ENCODE data around the gene FOXP1.
A peak's percentile ranks its signal among the peaks of the same experiment; 100 is the strongest.

The FOXP1 gene

DNA sequence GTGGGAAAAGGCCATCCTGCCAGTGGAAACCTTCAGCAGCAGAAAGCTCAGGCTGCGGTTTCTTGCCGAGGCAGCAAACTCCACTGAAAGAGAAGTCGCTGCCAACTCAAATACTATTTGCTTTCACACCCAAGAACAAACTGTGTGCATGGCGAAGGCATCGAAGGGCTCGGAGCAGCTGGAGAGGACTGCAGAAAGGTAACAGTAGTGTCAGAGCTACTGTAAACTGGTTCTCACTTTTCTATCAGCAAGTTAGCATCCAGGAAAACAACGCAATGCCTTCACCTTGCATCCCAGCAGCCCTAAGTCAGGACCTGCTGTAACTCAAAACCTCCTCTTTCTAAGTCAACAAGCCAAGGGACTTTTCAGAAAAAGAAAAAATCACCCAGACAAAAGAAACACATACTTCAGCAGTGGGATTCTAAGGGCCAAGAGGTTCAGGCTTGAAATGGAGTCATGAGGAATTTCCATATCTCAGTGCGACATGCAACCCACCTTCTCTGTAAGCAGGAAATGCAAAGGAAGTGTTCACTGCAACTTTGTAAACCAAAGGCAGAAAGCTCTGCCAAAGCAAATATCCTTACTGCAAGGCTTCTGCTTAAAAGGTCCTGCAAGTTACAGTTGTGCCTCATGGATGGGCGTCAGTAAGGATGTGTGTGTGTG is 193.5 kb downstream of the FOXP1 start:
- no peak overlapping the region for H3K4me3 ChIP-seq (ENCODE audit: low read length)
- H3K36me3 ChIP-seq (ENCODE audit: control insufficient read depth, insufficient read depth, low read length, severe bottlenecking): no peaks in the 10 kb centered on the region
- peak; percentile 49 for DNase-seq (ENCODE audit: low read depth)
- no peaks in the 10 kb centered on the region for H3K27me3 ChIP-seq (replicated peaks; ENCODE audit: control insufficient read depth, insufficient read depth, low read length)
- peaks cover 4% of the 10 kb centered on the region for H3K4me1 ChIP-seq (ENCODE audit: control insufficient read depth, insufficient read depth, low read length)
- no peaks in the 10 kb centered on the region for H3K9me3 ChIP-seq (ENCODE audit: control insufficient read depth, low read length)
- H3K9ac ChIP-seq (ENCODE audit: low read length): no peak overlapping the region

DNA sequence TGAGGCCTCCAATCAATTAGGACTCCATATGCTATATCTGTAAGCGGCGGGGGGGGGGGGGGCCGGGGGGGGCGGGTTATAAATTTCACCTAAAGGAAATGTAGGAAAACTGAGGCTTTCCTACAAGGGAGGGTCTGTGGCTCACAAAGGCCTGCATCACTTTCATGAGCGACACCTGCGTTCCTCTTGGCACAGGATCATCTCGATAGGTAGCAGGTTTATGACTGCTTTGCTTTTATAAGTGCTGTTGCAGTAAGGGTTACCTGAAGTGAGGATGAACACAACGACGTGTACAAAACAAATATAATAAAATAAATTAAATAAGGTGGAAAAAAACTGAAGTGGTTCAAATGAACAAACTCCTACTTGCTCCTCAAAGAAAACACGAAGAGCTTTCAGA is 194.3 kb downstream of the FOXP1 start:
- DNase-seq (ENCODE audit: low read depth): no peak
- Histone ChIP-seq H3K27me3 (replicated peaks; ENCODE audit: control insufficient read depth, insufficient read depth, low read length) (no peaks in the 10 kb centered on the region), H3K9ac (ENCODE audit: low read length) (no peak overlapping the region), H3K36me3 (ENCODE audit: control insufficient read depth, insufficient read depth, low read length, severe bottlenecking) (no peaks in the 10 kb centered on the region), H3K9me3 (ENCODE audit: control insufficient read depth, low read length) (no peaks in the 10 kb centered on the region), H3K4me3 (ENCODE audit: low read length) (no peak overlapping the region), H3K4me1 (ENCODE audit: control insufficient read depth, insufficient read depth, low read length) (peaks cover 13% of the 10 kb centered on the region)

DNA sequence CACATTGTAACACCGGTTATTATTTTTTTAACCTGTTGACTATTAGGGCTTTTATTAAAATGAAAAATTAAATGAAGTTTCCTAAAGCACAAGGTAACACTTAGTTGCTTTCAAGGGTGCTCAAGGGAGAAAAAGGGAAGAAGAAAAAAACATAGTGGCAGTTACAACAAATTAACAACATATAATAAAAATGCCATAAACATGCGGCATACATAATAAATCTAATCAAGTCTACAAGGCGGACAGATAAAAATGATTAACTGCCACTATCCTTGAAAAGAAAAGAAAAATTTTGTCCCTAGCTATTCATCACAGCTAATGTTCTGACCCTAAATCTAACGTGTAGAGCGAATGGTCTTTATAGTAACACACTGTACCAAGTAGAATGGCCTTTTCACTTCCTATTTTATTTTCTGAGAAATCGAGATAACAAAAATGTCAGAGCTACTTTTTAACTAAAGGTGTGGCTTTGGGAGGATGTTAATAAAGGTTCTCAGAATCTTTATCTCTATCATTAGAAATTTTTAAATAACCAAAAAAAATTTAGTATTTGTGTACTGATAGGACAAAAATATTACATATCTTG is 194.9 kb downstream of the FOXP1 start:
- Histone ChIP-seq H3K27me3 (replicated peaks; ENCODE audit: control insufficient read depth, insufficient read depth, low read length) (no peaks in the 10 kb centered on the region), H3K36me3 (ENCODE audit: control insufficient read depth, insufficient read depth, low read length, severe bottlenecking) (no peaks in the 10 kb centered on the region), H3K4me1 (ENCODE audit: control insufficient read depth, insufficient read depth, low read length) (peaks cover 15% of the 10 kb centered on the region), H3K9me3 (ENCODE audit: control insufficient read depth, low read length) (no peaks in the 10 kb centered on the region), H3K9ac (ENCODE audit: low read length) (no peak overlapping the region), H3K4me3 (ENCODE audit: low read length) (no peak overlapping the region)
- no peak for DNase-seq (ENCODE audit: low read depth)

DNA sequence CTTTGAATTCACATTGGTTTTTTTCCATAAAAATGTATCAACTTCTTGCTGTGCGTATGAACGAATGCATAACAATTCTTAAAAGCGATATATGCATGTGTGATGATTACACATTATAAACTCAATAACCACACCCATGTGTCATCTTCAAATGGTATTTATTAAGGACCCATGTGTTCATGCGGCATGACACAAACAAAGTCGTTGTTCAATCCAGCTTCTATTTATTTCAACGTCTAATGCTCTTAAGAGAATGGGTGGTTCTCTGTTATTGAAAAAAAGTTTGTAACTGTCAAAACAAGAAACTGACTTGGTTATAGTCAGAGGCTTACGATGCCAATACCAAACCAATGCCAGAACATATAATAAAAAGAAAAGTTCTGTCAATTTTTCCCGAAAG is 195.9 kb downstream of the FOXP1 start:
- H3K4me3 ChIP-seq (ENCODE audit: low read length): no peak overlapping the region
- no peaks in the 10 kb centered on the region for H3K36me3 ChIP-seq (ENCODE audit: control insufficient read depth, insufficient read depth, low read length, severe bottlenecking)
- no peak overlapping the region for H3K9ac ChIP-seq (ENCODE audit: low read length)
- no peak for DNase-seq (ENCODE audit: low read depth)
- H3K27me3 ChIP-seq (replicated peaks; ENCODE audit: control insufficient read depth, insufficient read depth, low read length): no peaks in the 10 kb centered on the region
- peaks cover 15% of the 10 kb centered on the region for H3K4me1 ChIP-seq (ENCODE audit: control insufficient read depth, insufficient read depth, low read length)
- no peaks in the 10 kb centered on the region for H3K9me3 ChIP-seq (ENCODE audit: control insufficient read depth, low read length)

DNA sequence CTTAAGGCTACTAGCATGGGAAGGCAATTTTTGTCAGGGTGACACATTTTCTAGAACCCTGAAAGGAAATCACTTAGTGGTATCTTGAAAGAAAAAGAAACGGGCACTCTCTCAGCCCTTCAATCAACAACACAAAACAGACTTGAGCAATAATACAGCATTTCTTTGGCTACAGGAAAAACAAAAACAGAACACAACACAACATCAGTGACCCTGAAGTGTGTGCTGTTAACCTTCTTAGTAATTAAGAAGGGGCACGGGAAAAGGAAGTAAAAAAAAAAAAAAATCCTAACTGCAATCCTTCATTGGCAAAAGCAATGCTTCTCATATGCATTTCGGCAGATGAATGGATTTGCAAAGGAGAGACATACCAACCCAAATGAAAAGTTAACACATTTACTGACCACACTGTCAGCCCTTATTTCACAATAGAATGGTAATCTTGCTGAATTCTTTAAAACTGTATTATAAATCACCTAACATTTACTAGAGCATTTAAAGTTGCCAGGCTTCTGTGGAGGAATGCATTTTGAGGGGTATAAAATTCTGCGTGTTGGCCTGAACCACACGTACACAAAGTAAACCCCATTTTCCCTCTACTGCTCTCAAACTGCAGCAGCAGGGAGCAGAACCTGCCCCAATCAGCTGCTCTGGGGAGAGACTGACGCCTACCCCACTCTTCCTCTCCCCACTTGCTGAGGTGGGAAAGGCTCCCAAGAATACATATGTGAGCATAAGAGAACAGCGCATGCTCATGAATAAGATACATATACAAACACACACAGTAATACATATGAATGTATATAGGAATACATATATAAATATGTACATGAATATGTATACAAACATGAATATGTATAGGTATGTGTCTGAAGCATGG is 198.5 kb downstream of the FOXP1 start:
- Histone ChIP-seq H3K4me3 (ENCODE audit: low read length) (no peak overlapping the region), H3K27me3 (replicated peaks; ENCODE audit: control insufficient read depth, insufficient read depth, low read length) (no peaks in the 10 kb centered on the region), H3K4me1 (ENCODE audit: control insufficient read depth, insufficient read depth, low read length) (peaks cover 15% of the 10 kb centered on the region), H3K9me3 (ENCODE audit: control insufficient read depth, low read length) (no peaks in the 10 kb centered on the region), H3K9ac (ENCODE audit: low read length) (no peak overlapping the region), H3K36me3 (ENCODE audit: control insufficient read depth, insufficient read depth, low read length, severe bottlenecking) (no peaks in the 10 kb centered on the region)
- no peak for DNase-seq (ENCODE audit: low read depth)

DNA sequence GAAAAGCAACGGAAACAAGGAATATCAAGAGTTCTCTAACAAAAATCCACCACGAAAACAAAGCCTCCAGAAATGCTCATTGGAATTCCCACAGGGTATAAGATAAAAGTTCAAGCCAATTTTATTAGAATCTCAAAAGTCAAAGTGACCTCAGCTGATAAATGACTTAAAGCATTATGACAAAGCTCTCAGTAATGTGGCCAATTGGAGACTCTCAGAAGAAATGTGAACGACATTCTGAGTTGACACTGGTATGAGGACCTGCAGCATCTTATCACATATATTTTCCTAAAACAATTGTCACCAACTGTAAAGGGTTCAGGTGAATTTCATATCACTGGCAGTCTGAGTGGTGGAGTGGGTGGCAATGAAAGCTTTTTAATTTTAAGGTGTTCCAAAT is 199.1 kb downstream of the FOXP1 start:
- Histone ChIP-seq H3K27me3 (replicated peaks; ENCODE audit: control insufficient read depth, insufficient read depth, low read length) (no peaks in the 10 kb centered on the region), H3K9ac (ENCODE audit: low read length) (no peak overlapping the region), H3K4me3 (ENCODE audit: low read length) (no peak overlapping the region), H3K4me1 (ENCODE audit: control insufficient read depth, insufficient read depth, low read length) (peaks cover 15% of the 10 kb centered on the region), H3K9me3 (ENCODE audit: control insufficient read depth, low read length) (no peaks in the 10 kb centered on the region), H3K36me3 (ENCODE audit: control insufficient read depth, insufficient read depth, low read length, severe bottlenecking) (no peaks in the 10 kb centered on the region)
- no peak for DNase-seq (ENCODE audit: low read depth)

DNA sequence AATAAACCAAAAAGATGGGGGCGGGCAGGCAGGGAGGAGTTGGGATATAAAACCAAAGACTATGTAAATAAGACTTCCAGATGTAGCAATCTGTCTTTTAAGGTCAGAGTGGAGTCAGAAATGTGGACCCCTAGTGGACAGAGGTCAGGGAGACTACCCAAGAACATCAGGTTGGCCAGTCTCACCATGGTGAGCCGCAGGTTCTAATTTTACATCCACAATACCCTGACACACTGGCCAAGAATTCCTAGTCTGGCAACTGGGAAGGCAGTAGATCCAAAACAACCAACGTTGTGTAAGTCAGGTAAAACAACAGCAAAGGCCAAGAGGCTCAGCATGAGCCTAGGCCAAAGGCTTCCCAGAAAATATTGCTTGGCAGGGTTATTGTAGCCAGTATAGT is 203.4 kb downstream of the FOXP1 start:
- no peaks in the 10 kb centered on the region for H3K36me3 ChIP-seq (ENCODE audit: control insufficient read depth, insufficient read depth, low read length, severe bottlenecking)
- no peak overlapping the region for H3K4me3 ChIP-seq (ENCODE audit: low read length)
- peaks cover 12% of the 10 kb centered on the region for H3K4me1 ChIP-seq (ENCODE audit: control insufficient read depth, insufficient read depth, low read length)
- no peak for DNase-seq (ENCODE audit: low read depth)
- no peaks in the 10 kb centered on the region for H3K27me3 ChIP-seq (replicated peaks; ENCODE audit: control insufficient read depth, insufficient read depth, low read length)
- H3K9me3 ChIP-seq (ENCODE audit: control insufficient read depth, low read length): no peaks in the 10 kb centered on the region
- H3K9ac ChIP-seq (ENCODE audit: low read length): no peak overlapping the region

DNA sequence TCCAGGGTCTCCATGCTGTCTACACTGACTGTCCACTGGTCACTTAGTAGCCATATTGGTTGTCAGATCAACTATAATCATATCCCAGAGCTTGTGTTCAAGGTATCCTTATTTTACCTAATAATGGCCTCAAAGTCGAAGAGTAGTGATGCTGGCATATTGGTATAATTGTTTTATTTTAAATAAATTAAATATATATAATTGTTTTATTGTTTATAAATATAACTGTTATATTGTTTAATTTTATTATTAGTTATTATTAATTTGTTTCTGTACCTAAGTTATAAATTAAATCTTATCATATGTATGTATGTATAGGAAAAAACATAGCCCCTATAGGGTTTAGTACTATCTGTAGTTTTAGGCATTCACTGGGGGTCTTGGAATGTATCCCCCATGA is 205.0 kb downstream of the FOXP1 start:
- Histone ChIP-seq H3K9ac (ENCODE audit: low read length) (no peak overlapping the region), H3K36me3 (ENCODE audit: control insufficient read depth, insufficient read depth, low read length, severe bottlenecking) (no peaks in the 10 kb centered on the region), H3K27me3 (replicated peaks; ENCODE audit: control insufficient read depth, insufficient read depth, low read length) (no peaks in the 10 kb centered on the region), H3K9me3 (ENCODE audit: control insufficient read depth, low read length) (no peaks in the 10 kb centered on the region), H3K4me3 (ENCODE audit: low read length) (no peak overlapping the region), H3K4me1 (ENCODE audit: control insufficient read depth, insufficient read depth, low read length) (no peaks in the 10 kb centered on the region)
- no peak for DNase-seq (ENCODE audit: low read depth)

DNA sequence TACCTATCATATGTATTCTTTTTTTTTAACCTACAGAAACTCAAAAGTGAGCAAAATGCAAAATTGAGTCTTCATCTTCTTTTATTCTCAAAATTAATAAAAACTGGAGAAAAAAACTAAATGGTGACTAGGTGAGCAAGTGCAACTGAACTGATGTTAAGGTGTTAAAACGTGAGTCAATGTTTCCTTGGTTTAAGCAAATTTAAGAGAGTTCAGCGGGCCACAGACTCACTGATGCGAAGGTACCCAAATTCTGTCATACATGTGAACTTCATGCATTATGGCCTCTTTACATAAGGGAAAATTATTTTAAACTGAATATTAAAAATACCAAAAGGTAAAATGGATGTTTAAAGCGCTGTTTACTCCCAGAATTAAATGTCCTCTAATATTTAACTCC is 206.6 kb downstream of the FOXP1 start:
- Histone ChIP-seq H3K4me3 (ENCODE audit: low read length) (no peak overlapping the region), H3K27me3 (replicated peaks; ENCODE audit: control insufficient read depth, insufficient read depth, low read length) (no peaks in the 10 kb centered on the region), H3K36me3 (ENCODE audit: control insufficient read depth, insufficient read depth, low read length, severe bottlenecking) (no peaks in the 10 kb centered on the region), H3K9me3 (ENCODE audit: control insufficient read depth, low read length) (no peaks in the 10 kb centered on the region), H3K4me1 (ENCODE audit: control insufficient read depth, insufficient read depth, low read length) (no peaks in the 10 kb centered on the region), H3K9ac (ENCODE audit: low read length) (no peak overlapping the region)
- DNase-seq (ENCODE audit: low read depth): no peak

DNA sequence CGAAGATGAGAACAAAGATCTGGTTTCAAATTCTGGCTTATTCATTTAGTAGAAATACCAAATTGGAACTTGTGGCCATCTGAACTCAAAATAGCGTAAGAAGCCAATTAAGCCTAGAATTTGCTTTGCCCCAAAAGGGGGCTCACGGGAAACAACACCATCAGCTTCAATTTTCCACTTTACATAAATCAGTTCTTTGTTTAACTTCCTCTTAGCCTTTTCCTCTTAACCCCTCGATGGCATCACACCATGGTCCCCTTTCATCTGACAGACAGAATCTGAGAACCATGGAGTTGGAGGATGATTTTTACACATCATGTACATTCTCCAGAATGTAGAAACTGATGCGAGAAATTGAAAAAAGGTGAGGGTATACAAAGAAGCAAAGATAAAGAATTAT is 207.0 kb downstream of the FOXP1 start:
- Histone ChIP-seq H3K9me3 (ENCODE audit: control insufficient read depth, low read length) (no peaks in the 10 kb centered on the region), H3K4me3 (ENCODE audit: low read length) (no peak overlapping the region), H3K4me1 (ENCODE audit: control insufficient read depth, insufficient read depth, low read length) (no peaks in the 10 kb centered on the region), H3K27me3 (replicated peaks; ENCODE audit: control insufficient read depth, insufficient read depth, low read length) (no peaks in the 10 kb centered on the region), H3K9ac (ENCODE audit: low read length) (no peak overlapping the region), H3K36me3 (ENCODE audit: control insufficient read depth, insufficient read depth, low read length, severe bottlenecking) (no peaks in the 10 kb centered on the region)
- no peak for DNase-seq (ENCODE audit: low read depth)

DNA sequence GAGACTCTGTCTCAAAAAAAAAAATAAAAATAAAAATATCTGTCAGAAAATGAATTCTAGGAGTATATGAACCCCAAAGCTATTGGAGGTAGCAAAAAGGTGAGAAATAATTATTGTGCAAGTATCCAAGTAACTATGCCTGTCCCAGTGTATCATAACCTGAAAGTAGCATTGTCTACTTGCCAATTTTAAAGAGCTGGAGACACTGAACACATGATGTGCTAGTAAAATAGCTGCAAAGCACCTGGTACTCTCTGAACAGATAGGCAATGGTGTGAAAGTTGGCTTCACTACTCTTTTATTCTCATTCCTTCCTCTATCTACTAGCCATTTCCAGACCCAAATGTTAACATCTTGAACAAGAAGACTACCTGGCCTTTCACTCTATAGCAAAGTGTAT is 208.9 kb downstream of the FOXP1 start:
- H3K9ac ChIP-seq (ENCODE audit: low read length): no peak overlapping the region
- H3K4me3 ChIP-seq (ENCODE audit: low read length): no peak overlapping the region
- H3K36me3 ChIP-seq (ENCODE audit: control insufficient read depth, insufficient read depth, low read length, severe bottlenecking): no peaks in the 10 kb centered on the region
- peaks cover 12% of the 10 kb centered on the region for H3K4me1 ChIP-seq (ENCODE audit: control insufficient read depth, insufficient read depth, low read length)
- no peaks in the 10 kb centered on the region for H3K27me3 ChIP-seq (replicated peaks; ENCODE audit: control insufficient read depth, insufficient read depth, low read length)
- H3K9me3 ChIP-seq (ENCODE audit: control insufficient read depth, low read length): no peaks in the 10 kb centered on the region
- DNase-seq (ENCODE audit: low read depth): no peak
